GM18499 (cell line): ENCODE results near the gene PMM1.

ENCODE experiments used
- ATAC-seq: cut with Tn5 transposase; IDR thresholded peaks from one replicate; pipeline ENCODE4 v1.9.1; 2021; ENCODE audit warnings: moderate number of reproducible peaks; ENCODE audit not compliant: insufficient read depth, unreplicated experiment

Gene PMM1

DNA sequence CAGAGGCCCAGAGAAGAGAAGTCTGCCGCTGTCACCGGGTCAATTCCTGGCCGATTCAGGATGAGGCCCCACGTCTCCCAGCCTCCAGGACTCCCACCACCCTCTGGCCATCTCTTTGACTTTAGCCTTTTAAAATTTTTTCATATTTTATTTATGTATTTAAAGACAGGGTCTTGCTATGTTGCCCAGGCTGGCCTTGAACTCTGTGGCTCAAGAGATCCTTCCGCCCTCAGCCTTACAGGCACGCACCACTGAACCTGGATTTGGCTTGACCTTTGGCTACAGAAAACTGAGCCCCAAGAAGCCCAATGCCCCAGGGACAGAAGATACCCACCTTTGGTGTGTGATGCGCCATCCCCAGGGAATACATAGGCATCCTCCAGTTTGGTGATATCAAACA is 49.3 kb downstream of the PMM1 start:
- no peak for ATAC-seq

DNA sequence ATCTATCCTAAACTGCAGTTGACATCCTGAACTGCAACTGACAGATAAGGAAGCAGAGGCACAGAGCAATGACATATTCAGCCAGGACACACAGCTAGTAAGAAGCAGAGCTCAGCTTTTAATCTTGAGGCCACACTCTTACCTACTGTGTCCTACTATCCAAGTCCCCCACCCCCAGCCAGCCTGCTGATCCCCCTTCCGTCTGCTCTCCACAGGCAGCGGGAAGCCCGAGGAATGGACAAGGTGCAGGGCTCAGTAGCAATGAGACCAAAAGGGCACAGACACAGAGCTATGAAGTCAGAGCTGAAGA is 49.7 kb downstream of the PMM1 start:
- no peak for ATAC-seq

GRCh38 chr22:41539146-41540005 is 50.3 kb downstream of the PMM1 start:
- ATAC-seq, result no peak

- no peak for ATAC-seq
Measured at GRCh38 chr22:41538583-41538982, 51.1 kb downstream of the PMM1 start.

GRCh38 chr22:41537203-41537602 is 52.4 kb downstream of the PMM1 start:
- ATAC-seq, result no peak

- ATAC-seq, result no peak
Measured at GRCh38 chr22:41535244-41535643, 54.4 kb downstream of the PMM1 start.

- no peak for ATAC-seq
Measured at GRCh38 chr22:41534219-41534618, 55.4 kb downstream of the PMM1 start.

DNA sequence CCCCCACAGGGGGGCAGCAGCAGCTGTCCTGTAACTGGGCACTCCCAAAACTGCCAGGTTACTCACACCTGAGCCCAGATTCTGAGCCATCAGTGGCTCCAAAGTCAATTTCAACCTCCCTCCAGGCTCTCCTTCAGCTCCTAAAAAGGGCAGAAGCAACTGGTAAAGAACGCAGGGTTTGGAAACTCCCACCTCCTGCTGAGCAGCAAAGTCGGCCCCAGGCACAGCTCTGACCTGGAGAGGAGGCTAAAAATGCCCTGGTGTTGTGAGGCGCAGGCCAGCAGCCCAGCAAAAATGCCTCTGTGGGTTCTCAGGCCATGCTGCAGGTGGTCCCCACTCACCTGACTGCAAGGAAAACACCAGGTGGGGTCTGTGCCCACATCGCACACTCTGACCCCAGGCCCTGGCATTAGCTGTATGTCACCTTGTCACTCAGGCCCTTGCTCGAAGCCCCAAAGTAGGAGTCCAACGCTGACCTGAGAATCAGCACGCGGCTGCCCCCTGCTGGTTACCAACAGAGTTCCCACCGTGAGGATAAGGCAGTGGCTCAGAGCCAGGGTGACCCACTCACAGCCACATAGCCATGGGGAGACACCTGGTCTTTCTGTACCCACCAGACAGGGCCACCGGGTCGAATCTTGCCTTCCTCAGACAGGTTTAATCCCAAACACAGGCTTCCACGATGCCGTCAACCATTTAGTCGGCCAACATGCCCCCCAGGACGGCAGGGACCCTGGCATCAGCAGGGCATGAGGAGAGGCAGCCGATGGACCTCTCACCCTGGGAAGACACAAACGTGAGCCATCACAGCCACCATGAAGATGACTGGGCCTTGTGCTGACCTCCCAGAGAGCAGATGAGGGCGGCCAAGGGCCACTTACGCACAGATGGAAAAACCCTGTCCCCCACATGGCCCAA is 56.5 kb downstream of the PMM1 start:
- no peak for ATAC-seq

DNA sequence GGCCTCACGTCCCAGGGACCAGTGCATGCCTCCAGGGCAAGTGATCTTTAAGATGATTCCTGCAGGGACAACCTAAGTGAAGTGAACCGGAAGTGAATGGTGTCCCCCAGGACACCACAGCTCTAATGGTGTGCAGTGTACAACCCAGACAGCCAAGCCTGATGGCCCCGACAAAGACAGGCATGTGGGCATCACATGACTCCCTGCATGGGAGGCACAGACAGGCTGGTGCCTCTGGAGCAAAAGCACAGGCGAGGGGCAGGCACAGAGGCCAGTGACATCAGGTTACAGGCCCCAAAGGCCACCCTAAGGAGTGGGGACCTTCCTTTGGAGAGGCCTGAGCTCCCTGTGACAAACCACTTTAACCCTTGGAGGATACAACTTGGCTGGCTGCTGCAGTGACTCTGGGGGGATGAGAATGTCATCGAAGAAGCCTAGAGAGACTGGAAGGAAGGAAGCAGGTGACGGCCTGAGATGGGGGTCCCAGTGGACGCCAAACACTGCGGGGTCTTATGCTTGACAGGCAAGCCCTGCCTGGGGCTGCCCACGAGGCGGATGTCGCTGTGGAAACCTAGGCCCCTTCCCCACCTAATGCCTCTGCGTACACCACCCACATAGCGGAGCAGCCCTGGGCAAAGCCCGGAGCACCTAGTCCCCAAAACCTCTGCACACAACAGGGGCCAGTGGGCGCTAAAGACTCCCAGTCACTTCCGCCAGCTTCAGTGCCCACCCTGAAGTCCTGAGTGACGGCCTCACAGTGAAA is 57.7 kb downstream of the PMM1 start:
- ATAC-seq, result no peak

GRCh38 chr22:41530890-41531714 is 58.5 kb downstream of the PMM1 start:
- ATAC-seq, result no peak

DNA sequence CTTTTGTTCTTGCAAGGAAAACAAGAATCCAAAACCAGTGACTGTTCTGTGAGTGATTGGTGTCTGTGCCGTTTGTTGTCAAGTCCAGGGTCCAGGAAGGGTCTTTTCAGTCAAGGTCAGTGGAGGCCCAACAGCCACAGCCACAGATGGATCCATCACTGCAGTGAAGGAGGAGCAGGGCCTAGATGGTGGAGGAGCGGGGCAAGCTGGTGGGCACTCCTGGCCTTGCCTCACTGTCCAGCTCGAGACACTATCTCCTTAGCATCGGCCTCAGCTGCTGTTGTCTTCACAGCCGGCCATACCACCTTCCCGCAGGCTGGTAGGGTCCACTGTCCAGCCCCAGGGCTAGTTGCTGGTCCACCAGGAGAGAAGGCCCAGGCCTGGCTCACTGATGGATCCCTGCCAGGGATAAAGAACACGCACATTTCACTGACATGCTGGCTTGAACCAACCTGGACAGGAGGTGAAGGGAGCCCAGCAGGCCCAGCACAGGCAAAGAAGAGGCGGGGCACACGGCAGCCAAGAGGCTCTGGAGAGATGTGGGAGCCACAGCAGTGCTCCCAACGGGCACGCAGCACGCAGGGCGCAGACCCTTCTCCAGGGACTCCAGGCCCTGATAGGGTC is 60.6 kb downstream of the PMM1 start:
- no peak for ATAC-seq

DNA sequence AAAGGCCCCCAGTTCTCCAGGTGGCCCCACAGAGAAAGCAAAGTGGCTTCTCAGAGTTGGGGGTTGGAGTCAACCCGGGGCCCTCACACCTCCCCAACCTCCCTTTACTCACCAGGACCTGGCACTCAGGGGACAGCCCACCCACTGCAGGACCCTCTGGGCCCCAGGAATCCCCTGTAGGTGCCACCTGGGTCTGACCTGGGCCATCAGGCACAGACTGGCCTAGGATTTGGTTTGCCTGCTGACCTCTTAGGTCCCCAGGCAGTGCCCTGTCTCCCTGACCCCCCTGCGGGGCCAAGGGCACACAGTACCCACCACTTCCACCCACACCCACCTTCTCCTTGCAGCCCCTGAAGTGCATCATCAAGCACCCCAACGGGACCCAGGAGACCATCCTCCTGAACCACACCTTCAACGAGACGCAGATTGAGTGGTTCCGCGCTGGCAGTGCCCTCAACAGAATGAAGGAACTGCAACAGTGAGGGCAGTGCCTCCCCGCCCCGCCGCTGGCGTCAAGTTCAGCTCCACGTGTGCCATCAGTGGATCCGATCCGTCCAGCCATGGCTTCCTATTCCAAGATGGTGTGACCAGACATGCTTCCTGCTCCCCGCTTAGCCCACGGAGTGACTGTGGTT is 61.4 kb downstream of the PMM1 start:
- ATAC-seq, result no peak
